GM18526 (cell line): ENCODE data around the gene BAIAP2L2.
A peak's percentile ranks its signal among the peaks of the same experiment; 100 is the strongest.

Experiments used
- POLR2A ChIP-seq: IDR thresholded peaks from 3 replicates; pipeline ENCODE4 v1.6.1; 2011; ENCODE audit not compliant: insufficient read length; ENCODE audit errors: extremely low read depth

Gene BAIAP2L2

DNA sequence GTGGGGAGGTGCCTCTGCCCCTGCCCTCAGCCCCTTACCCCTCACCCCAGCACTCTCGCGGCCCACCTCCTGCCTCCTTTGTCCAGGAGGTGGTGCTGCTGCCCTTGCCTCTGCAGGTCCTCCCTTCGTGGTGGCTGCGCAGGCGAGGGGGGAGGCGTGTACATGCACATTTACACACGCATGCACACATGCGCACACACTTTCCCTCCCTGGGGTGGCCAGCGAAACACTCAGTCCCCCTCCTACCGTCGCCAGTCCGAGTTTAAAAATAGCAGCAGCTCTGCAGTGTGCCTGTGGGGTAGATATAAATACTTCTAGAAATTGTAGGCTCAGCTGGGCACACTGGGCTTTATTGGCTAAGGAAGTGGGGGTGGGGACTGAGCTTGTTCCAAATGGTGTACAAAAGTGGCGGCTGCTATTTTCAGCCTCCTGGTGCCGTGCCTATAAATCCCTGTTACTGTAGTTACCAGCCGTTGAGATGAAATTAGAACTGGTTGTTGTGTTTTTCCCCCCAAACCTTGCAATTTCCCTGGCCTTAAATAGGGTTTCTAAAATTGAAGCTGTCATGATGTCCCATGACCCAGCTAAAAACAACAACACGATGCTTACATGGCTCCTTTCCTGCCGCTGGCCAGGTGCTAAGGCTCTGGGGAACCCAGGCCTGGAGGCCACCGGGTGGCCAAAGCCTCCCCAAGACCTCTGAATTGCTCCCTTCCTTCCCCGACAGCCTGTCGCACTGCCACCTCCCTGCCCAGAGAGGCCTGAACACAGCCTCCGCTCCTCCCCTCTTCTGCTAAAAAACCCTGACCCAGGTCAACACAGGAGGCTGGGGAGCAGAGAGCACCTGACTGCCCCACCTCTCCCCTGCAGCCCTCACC is 40.9 kb downstream of the BAIAP2L2 start:
- no peak for TF ChIP-seq POLR2A

DNA sequence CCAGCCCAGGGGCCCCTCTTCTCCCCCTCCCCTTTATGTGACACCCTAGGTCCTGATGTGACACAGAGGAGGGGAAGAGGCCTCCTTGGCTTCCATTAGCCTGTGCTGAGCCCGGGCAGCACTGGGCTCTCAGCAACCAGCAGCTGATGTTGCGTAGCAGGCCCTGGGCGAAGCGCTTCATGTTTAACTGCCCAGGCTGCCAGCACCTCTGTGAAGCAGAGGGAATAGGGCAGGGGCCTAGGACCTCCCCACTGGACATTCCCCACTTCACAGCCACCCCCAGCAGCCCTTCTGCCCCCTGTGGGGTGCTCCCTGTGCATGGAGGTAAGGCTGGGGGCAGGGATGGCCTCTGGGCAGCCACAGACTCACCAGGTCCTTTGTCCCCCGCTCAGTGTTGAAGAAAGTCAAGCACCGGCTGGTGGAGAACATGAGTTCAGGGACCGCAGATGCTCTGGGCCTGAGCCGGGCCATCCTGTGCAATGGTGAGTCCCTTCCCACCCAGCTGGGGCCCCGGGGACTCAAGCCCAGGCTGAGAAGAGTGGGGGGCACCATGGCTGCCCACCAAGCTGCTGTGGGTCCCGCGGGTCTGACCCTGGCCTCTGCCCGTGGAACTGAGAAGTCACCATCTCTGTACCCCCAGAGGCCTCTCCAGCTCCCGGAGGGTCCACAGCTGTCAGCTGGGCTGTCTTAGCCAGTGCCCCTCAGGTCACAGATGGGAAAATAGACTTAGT is 41.7 kb downstream of the BAIAP2L2 start:
- no peak for TF ChIP-seq POLR2A

DNA sequence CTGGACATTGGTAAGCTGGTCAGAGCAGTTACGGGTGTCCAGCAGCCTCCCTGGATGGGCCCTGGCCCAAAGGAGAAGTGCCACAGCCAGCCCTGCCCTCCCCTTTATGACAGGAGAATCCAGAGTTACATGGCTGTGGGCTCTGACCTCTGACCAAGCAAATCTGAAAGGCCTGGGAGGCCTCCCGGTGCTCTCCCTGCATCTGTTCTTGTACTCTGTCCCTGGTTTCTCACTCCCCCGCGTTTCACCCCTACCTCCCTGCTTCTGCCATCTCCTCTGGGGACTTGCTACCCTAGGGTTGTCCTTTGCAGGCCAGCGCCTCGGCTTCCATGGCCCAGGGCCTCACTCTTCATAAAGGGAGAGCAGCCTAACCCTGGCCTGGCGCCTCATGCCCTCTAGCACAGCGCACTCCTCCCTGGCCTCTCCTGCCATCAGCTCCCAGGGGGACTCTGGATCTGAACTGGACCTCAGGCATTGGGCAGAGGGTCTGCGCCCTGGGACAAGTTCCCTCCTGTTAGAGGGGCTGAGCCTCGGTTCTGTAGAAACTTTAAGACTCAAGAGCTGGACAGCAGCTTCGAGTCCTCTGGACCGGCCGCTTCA is 42.6 kb downstream of the BAIAP2L2 start:
- no peak for TF ChIP-seq POLR2A

DNA sequence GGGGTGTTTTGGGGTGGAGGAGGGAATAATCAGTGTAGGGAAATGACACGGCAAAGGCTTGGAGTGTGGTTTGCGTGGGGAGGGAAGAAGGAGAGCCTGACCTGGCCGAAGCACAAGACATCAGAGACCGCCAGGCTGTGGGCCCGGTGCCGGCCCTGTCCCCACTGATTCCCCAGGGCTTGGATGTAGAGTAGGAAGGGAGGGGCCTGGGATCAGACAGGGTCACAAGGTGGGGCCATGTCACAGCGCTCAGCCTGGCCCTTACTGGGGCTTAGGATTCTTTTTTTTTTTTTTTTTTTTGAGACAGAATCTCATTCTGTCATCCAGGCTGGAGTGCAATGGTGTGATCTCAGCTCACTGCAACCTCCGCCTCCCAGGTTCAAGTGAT is 43.5 kb downstream of the BAIAP2L2 start:
- TF ChIP-seq POLR2A: no peak

DNA sequence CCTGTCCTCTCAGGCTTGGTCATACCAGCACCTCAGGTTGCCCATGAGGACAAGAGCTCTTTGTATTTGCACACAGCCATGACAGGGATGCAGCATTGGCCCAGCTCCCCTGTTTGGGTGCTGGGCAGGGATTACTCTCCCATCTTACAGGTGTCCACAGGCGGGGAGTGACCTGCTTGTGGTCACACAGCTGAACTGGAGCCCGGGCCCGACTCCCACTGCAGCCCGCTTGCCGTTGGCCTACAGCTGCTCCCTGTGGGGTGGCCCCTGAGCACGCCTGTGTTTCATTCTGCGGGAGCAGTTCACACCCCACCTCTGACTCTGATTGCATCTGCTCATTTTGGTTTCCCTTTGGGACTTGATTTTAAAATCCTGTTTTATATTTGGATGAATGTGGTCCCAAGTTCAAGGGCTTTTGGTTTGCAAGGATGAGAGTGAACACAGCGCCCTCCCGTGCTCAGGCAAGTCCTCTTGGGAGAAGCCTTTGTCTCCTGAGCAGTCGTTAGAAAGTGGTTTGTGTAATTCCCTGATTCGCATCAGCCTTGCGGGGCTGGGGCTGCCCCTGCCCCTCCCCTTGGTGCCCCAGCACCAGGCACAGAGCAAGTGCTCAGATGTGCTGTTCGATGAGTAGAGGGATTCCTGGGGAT is 44.0 kb downstream of the BAIAP2L2 start:
- TF ChIP-seq POLR2A: no peak

DNA sequence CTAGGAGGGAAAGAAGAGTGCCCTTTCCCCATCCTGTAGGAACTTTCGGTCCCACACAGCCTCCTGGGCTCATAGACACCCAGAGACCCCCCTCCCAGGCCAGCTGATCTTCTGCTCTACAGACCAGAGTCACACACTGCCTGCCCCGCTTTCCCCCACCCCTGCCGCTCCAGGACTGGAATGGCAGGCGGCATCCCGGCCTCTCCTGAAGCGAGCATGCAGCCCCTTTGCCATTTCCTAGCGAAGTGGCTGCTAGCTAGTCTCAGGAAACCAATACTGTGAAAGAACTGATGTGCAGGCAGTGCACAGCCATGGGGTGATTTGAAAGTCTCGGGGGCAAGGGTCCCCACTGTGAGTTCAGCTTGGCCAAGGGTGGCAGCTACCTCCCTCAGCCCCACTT is 44.9 kb downstream of the BAIAP2L2 start:
- TF ChIP-seq POLR2A: no peak

DNA sequence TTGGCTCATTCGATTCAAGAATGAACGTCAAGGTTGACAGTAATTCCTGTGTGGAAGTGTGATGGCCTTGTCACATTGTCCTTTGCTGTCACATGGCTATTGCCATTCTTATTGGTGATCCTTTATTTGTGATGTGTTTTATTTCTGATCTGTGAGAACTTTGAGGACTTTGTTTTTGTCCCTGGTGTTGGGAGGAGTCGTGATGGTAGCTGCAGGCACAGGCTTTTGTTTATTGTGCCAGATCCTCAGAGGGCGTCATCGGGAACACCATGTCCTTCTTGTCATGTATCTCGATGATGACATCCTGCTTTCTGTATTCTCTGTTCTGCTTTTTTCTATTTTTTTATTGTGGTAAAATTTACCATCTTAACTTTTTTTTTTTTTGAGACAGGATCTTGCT is 47.7 kb downstream of the BAIAP2L2 start:
- no peak for TF ChIP-seq POLR2A

DNA sequence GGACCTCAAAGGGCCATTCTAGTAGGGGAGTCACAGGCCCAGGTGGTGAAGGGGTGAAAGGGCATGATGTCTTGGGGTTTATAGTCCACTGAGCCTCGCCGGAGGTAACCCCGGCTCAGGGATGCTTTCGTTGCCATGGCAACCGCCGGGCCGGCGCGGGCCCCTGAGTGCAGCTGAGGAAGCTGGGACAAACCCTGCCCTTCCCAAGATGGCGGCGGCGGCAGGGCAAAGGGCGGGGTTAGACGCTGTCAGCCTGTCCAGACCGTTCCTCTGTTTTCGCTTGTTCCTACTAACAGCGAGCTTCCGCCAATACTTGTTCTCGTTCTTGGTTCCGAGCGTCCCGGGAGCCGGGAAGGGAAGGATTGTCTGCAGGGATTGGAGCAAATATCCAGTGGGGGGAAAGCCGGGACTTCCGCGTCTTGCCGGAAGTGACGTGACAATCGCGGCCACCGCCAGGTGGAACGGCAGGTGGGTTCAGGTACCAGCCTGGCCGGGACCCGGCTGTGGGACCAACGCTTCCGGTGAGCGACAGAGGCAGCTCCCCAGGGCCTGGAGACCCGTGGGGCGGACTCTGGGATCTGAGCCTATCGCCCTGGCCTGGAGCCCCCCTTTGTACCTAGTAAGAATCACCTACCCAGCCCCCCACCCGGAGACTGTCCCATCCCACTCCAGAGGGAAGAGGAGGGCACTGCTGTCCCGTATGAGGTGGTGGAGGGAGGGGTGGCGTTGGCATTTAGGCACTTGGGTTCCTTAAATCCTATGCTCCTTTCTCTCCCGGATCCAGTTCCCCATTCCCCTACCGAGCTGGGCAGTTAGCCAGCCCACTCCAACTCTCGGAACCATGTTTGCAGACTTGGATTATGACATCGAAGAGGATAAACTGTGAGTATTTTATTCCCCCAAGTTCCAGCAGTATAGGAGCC is 53.3 kb downstream of the BAIAP2L2 start, which contains the start of gene PICK1:
Gene PICK1 (plus strand): TSS at position 436 of the 923 bp plus-strand sequence. CDS start 406 bp downstream, at position 842.
- TF ChIP-seq POLR2A: peak; percentile 59

DNA sequence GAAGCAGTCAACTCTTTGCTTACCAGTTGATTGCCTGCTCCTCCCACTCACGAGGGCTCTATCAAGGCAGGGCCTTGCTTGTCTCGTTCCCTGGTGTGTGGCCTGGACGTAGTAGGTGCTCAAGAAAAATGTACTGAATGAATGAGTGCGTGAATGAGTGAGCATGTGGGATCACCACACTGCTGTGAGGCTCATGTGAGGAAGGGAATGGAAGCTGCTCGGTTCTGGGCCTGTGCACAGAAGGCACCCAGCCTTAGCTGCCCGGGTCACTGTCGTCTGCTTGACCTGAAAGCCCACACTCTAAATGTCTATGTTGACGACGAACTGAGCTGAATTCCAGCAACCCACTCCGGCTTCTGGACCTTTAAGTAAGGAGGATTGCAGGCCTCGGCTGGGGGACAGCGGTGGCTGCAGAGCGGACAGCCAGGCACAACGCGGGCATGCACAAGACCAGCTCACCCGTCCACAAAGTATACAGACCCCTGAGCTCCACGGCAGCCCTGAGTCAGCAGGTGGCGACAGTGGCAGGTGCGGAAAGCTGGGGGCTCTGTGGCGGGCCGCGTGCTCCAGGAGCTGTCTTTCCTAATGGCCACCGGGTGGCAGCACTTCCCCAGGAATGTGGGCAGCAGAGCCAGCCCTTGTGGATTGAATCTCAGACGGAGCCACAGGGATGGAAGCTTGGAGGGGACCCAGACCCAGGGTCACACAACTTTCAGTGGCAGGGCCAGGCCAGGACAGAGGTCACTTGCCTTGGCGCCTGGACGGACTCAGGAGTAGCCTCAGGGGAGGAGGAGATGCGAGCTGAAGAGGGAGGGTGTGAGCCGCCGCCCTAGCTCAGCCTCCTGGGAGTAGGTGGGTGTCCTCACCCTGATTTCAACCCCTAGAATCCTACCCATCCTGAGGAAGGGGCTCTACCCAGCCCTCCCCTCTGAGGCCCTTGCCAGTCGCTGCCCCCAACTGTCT is 58.3 kb downstream of the BAIAP2L2 start:
- TF ChIP-seq POLR2A: no peak

DNA sequence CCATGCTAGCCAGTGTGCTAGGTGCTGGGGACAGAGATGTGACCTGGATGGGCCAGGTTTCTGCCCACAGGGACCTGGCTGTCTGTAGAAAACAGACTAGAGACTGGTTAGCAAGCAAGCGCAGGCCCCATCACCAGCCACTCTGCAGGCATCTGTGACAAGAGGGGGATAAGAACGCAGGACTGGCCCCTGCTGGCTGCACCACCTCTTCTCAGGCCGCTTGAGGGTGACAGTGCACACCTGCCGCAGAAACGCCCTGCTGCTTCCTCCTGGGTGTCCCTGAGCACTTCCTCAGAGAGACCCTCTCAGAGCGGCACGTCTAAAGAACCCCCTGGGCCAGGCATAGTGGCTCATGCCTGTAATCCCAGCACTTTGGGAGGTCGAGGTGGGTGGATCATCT is 59.2 kb downstream of the BAIAP2L2 start:
- TF ChIP-seq POLR2A: no peak

DNA sequence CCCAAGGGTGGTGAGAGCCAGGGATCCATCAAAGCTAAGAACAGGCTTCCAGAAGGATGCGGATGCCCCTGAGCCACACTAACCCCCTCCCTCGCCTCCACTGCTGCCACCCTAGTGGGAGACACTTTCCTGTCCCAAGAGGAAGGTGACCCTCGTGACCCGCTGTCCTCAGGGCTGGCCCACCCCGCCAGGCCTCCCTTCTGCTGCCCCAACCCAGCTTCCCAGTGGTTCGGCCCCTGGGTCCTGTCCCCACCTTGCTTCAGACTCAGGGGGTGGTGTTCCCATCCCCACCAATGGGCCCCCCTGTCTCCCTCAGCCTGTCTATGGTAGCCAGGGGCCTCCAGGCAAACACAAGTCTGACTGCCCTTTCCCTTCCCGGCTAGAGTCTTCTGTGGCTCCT is 59.8 kb downstream of the BAIAP2L2 start:
- no peak for TF ChIP-seq POLR2A

DNA sequence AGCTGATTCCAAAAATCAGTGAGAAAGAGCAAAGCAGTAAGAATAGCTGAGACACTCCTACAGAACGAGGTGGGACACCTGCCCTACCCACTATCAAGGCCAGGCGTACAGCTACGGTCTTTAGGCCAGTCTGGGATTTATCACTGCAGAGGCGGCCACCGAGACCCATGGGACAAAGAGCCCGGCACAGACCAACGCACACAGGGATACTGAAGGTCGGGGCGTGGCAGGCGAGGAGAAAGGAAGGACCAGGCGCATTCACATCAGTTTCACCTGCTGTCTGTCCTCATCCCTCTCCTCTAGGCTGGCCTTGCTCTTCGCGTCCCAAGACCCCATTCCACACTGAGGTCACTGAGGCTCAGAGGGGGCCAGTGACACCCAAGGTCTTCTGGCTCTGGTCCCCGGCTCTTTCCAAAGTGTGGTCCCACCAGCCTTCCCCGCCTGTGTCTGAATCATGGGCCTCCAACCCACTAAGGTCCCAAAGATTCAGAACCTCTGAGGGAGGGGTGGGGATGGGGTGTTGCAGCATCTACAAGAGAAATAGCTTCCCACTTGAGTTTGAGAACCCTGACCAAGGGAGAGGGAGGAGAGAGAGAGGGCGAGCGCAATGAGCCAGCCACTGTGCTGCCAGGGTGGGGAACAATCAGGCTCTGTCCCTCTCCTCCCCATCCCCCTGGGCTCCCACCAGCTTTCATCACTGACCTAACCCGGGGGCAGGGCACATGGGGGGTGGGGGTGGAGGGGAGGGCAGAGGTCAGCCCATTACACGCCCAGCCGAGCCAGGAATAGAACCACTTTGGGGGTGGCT is 60.5 kb downstream of the BAIAP2L2 start:
- TF ChIP-seq POLR2A: no peak
